Bone marrow (tissue), 2 donors: ENCODE measurements around the gene MACROD1.

Experiments used
- DNase-seq, 2 donors: peaks; one replicate each; lab custom pipeline; 2025; lab: John Stamatoyannopoulos, UW

MACROD1 gene

GRCh38 chr11:64113462-64113780, 52.5 kb downstream of the MACROD1 start:
- DNase-seq, result no peak

DNA sequence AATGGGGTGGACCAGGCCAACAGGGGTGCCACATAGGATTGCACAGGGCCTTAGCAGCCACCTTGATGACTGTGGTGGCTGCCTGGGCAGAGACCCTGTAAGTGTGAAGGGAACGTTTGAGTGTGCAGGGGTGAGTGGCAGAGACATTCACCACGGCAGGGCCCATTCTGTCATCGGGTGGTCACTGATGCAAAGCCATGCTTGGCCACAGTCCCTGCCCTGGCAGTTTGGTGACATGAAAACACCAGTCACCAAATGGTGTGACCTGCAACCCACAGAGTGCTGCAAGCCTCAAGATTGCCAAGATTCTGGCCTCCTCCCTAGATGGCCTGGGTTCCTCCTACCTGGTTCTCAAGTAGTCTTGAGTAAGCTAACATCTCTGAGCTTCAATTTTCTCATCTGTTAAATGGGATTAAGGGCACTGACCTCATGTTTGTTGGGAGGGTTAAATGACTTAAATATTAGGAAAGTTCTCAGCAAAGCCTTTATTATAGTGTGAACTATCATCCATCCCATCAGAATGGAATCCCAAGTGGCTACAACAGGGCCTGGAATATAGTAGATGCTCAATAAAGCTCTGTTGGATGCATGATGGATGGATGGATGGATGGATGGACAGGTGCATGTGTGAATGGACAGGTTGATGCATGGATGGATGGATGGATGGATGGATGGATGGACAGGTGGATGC, 53.0 kb downstream of the MACROD1 start:
- no peak for DNase-seq

DNA sequence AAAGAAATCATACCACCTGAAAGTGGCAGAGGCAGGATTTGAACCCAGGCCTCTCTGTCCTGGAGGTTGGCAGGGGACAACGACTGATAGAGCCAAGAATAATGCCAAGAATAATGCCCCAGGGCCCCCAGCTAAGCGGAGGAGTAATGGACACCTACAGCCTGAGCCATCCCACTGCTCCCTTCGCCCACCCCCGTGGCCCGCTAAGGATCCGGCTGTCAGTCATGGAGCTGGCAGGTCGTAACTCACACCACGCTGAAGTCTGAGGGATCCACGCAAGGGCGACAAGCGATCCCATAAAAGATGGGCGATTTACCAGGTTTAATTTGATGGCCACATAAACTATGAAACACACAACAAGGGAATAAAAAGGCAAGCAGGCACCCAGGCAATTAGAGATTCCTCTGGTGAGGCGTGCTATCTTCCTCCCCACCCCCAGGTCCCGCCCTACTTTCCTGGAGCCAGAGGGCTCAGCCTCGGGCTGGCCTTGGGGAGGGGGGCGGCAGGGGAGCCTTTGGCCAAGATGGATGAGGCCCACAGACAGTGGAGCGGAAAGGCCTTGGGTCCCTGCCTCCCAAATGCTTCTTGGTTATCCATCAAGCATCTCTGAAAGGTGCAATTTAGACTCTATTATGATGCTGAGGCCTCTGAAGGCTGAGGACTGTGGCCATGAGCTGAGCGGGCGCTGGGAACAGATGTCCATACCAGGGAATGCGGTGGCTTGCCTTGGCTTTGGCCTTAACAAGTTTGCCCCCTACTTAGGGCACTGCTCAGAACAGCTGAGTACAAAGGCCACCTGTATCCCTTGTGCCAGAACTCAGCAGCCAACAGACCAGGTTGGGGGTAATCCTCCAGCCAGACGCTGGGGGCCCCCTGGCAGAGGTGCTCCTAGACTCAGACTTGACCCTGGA, 55.2 kb downstream of the MACROD1 start:
- DNase-seq, result no peak

DNA sequence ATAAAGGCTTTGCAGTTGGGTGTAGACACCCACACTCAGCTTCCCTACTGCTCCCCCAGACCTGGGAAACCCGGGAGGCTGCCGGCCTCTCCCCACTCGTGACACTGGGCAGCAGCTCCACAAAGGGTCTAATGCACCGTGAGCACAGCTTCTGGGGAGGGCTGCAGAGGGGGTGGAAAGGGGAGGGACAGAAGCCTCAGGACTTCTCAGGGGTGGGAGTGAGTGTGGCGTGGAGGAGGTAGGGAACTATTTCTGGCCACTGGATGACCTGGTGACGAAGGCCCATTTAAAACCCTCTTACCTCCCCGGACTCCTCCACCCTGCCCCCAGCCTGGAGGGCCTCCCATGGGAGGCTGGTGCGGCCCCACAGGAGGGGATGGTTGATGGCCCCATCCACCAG, 56.6 kb downstream of the MACROD1 start:
- no peak for DNase-seq

DNA sequence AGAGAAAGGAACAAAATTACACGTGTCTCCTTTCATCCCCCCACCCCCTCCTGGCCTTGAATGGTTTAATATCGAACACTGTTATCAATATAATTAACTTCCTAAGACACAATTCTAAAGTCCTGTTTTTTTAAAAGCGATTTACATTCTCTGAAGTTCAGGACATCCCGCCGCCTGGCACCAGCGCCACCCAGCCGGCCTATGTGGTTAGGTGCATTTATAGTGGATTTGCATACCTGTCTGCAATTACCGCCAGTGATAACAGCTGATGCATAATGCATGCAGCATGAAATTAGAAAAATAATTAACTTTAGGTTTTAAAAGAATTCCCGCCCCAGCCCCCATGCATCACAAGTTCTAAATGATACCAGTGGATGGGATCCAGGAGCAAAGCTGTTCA, 58.6 kb downstream of the MACROD1 start:
- no peak for DNase-seq

GRCh38 chr11:64104632-64105031, 61.3 kb downstream of the MACROD1 start:
- no peak for DNase-seq

GRCh38 chr11:64103277-64103985, 62.5 kb downstream of the MACROD1 start:
- DNase-seq, result no peak

DNA sequence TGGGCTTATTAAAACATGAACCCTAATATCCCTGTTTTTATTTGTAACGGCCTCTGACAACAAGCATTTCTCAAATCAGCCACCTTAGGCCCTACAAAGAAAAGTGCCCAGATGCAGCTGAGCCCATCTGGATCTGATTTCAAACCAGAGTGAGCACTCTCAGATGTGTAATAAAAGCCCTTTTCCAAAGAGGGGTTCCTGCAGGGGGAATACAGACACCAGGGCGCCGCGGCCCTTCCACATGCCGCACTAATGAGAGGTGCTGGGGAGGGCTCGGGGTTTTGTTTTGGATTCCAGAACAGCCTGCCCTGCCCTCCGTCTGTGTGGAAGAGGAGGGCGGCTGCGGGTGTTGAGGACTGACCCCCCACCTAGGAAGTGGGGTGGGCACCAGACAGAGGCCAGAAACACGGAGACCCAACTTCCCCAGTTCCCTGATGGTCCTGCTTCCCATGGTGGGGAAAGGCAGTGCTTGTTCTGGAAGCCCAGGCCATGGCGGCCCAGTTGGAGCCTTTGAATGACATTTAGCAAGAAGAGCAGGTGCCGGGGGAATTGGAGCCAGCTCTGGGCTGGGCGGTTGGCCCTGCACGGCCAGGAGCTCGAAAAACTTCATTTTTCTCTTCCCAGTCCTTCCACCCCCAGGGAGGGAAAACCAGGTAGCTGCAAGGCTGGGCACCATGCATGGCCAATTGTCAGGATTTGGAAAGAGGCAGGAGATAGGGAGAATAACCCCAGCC, 63.7 kb downstream of the MACROD1 start:
- no peak for DNase-seq

DNA sequence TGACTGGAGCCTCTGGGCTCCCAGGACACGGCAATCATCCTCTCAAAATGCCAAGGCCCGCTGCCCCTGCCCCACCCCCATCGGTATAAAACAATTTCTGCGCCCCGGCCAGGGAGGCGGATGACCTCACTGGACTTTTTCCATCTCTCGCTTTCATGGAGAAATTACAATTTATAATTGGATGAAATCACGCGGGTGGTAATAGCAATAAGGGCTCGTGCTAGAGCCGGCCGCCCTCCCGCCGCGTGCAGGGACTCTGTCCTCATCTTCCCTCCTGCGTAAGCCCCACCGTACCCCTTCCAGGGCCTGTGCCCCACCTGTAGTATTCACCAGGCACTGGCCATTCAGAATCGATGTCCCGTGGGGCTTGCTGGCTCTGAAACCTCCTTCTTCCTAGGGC, 64.5 kb downstream of the MACROD1 start:
- DNase-seq, result no peak

DNA sequence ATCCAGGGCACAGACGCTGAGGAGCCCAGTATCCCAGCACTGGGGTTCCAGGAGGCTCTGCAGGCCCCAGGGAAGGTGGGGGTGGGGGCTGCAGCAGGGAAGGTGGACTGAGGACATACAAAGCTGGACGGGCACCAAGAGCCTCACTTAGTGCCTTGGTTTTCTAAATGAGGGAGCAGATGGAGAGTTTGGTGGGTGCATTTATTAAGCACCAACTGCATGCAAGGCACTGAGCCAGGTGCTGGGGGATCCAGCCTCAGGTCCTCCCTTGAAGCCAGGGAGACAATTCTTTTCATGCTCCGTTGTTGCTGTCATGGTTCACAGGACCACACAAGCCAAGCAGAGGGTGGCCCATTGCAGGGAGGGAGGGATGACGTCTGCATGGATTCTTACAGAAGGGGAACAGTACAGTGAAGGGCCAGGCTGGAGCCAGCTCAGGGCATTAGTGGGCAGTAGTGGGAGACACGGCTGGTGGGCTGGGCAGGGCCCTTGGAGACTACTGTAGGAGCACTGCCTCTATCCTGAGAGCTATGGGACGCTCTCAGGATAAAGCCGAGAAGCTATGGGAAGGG, 65.0 kb downstream of the MACROD1 start:
- no peak for DNase-seq

GRCh38 chr11:64100360-64100759, 65.6 kb downstream of the MACROD1 start:
- DNase-seq, result no peak

- DNase-seq, result no peak
These were observed 66.5 kb downstream of the MACROD1 start for GRCh38 chr11:64099436-64099835.

- DNase-seq, result no peak
These were observed 67.5 kb downstream of the MACROD1 start for GRCh38 chr11:64098318-64098831.

GRCh38 chr11:64097468-64098317, 68.2 kb downstream of the MACROD1 start:
- no peak for DNase-seq

- DNase-seq, result no peak
These were observed 69.1 kb downstream of the MACROD1 start for GRCh38 chr11:64096835-64097234.

- no peak for DNase-seq
These were observed 70.0 kb downstream of the MACROD1 start for GRCh38 chr11:64095949-64096348.

DNA sequence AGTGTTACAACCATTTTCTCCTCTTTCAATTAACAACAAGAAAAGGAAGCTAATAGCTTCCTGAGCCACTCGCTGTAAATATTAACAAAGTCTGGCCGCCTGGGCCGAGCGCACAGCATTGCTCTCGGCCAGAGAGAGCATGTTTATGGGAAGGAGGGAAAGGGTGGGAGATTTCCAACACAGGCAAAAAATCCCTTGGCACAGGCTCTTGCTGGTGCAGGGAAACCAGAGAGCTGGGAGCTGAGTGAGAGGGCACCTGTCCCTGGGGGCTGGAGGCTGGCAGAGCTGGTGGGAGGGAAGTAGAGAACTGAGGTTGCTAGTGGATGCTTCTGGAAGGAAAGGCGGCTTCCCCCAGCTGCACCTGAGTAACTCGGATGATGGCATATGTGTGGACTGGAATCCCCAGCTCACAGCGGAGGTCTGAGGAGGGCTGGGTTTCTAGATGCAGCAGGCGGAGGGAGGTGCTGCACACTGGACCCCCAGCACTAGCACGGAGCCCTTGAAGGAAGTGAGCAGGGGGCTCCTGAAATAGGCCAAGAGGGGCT, 70.6 kb downstream of the MACROD1 start:
- DNase-seq, result no peak

DNA sequence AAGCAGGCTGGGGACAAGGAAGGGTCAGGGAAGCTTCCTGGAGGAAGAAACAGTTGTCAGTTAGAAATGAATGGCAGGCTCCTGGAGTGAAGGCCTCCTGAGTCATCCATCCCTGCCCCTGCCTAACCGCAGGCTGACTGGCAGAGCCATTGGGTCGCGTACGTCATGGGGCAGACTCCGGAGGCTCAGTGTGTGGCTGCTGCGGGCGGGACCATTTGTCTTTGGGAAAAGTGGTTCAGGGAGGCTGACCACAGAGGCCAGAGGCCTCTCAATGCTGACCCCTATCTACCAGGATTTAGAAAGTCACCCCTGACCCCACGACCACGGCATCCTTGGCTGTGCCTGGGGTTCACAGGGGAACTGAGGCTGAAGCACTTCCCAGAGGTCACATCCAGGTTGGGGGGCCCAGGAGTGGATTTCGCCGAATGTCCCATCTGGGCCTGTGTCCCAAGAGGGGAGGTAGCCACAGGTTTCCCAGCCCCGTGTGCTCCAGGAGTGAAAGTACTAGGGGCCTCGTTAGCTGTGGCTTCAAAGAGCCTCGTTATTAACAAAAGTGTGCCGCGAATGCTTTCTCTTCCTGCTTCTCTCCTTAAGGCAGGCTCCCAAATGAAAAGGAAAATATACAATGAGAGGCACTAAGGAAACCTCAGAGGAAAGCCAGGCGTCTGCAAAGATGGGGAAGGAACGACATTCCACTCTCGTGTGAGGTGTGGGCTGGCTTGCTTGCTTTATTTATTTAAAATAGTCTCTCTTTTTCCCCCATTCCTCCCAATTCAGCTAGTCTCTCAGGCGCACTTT, 71.3 kb downstream of the MACROD1 start:
- DNase-seq, result peak in 1 of 2 donors; percentile 24

DNA sequence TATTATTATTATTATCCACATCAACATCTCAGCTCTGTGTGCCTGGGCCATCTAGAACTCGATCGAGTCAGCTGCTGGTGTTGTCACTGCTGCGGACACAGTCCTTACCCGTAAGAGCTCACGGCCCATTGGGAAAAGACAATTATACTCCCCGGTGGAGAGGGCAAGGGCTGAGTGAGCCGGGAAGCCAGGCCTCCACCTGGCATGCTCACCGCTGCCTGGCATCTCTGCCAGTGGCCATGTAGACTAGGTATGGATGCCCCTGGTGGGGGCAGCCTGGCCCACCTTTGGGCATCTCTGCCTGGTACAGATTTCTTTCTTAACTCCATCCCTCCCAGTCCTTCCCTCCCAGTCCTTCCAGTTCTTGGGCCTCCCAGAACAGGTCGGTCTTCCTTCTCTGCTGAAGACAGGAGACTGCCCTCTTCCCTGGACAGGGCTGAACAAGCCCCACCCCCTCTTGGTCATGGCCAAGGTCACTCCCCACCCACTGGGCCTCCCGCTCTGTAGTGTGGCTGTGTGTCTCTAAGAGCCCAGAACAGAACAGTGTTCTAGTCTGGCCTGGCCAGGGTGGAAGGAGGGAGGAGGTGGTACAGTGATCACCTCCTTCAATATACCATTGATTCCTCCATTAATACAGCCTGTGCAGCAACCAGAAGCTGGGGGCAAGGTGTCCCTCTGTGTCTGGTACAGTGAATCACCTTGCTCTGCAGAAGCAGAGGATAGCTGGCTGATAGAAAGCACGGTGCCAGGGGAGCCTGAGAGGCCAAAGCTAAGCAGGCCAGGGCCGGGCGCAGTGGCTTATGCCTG, 72.5 kb downstream of the MACROD1 start:
- no peak for DNase-seq
